GM12891 (cell line): ENCODE measurements around the gene NABP1.

Experiments
- POLR2A ChIP-seq: IDR thresholded peaks from 2 replicates; pipeline ENCODE4 v1.6.1; 2011; ENCODE audit warnings: low read depth, low read length, control low read depth
- POLR2AphosphoS5 ChIP-seq: IDR thresholded peaks from 2 replicates; pipeline ENCODE4 v1.6.1; 2011; ENCODE audit warnings: low read depth, low read length, control low read depth
- SPI1 ChIP-seq: IDR thresholded peaks from 2 replicates; pipeline ENCODE4 v1.6.1; 2011; ENCODE audit warnings: low read depth, low read length, control low read depth

- TF ChIP-seq POLR2A = no peak
- no peak for TF ChIP-seq POLR2AphosphoS5
- TF ChIP-seq SPI1 = no peak
These were observed 39.7 kb upstream of the NABP1 start for GRCh38 chr2:191638079-191638801.
